ENCODE results near the gene RNF114.

DNA sequence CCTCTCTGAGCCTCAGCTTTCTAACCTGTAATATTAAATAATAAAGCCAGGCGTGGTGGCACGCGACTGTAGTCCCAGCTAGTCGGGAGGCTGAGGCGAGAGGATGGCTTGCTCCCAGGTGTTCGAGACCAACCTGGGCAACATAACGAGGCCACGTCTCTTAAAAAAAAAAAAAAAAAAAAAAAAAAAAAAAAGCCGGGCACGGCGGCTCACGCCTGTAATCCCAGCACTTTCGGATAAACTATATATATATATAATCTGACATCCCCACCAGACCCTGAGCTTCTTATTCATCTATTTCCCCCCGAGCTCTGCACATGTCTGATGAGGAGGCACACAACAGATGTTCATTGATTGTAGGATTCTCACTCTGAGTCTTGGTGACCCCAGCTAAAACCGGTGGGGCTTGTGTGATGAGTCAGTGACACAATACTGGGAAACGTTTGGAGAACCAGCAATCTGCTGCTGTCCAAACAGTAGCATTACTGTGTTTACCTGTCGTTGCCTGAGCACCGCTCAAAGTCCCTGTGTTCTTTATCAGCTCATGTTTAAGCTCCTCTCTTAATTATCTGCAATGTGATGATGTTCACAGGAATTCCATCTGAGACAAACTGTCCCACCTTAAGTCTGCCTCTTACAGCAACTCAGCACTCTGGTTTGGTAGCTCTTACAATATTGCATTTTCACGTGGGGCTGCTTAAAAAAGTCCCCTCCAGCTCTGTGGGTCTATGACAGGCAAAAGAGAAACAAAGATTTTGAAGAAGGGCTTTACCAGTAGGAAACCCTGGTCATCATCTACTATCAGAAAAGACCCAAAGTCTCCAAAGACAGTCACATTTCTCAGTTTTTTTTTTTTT, 19.8 kb upstream of the RNF114 start:
- TF ChIP-seq, protein P1, sequence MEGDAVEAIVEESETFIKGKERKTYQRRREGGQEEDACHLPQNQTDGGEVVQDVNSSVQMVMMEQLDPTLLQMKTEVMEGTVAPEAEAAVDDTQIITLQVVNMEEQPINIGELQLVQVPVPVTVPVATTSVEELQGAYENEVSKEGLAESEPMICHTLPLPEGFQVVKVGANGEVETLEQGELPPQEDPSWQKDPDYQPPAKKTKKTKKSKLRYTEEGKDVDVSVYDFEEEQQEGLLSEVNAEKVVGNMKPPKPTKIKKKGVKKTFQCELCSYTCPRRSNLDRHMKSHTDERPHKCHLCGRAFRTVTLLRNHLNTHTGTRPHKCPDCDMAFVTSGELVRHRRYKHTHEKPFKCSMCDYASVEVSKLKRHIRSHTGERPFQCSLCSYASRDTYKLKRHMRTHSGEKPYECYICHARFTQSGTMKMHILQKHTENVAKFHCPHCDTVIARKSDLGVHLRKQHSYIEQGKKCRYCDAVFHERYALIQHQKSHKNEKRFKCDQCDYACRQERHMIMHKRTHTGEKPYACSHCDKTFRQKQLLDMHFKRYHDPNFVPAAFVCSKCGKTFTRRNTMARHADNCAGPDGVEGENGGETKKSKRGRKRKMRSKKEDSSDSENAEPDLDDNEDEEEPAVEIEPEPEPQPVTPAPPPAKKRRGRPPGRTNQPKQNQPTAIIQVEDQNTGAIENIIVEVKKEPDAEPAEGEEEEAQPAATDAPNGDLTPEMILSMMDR (conservative IDR thresholded peaks at IDR 0.05), result no peak
- no peak for TF ChIP-seq ZFX (IDR thresholded peaks at IDR 0.05)

All from C4-2B (cell line).